Suprapubic skin (tissue), 3 donors: ENCODE results near the gene KDM7A.

Source experiments
- CTCF ChIP-seq, 2 donors: fragments of 200-600 bp in 1 of 2; fragments of 450-650 bp in 1 of 2; sonication (generic) in 1 of 2; IDR thresholded peaks; one replicate each; pipeline ENCODE4 v1.5.1; 2016 to 2019; ENCODE audit warnings: antibody characterized with exemption in 2 of 2, mild to moderate bottlenecking in 1 of 2, moderate library complexity in 1 of 2
- POLR2A ChIP-seq, 2 donors: fragments of 450-650 bp; IDR thresholded peaks; one replicate each; pipeline ENCODE4 v1.6.1; 2017; ENCODE audit warnings: antibody characterized with exemption in 2 of 2, mild to moderate bottlenecking in 2 of 2, moderate library complexity in 2 of 2

GRCh38 chr7:140048138-140048537 is 128.6 kb downstream of the KDM7A start:
- TF ChIP-seq POLR2A (IDR thresholded peaks at IDR 0.05) (no peak), CTCF (IDR thresholded peaks at IDR 0.05) (no peak)
